Mesendoderm (in vitro differentiated cells): ENCODE measurements around the gene XPC.
"Not testable (repeated sequence)": the region's sequence is repeated elsewhere in the genome, so short reads cannot be mapped to it uniquely, and the experiment has no call there.

Experiments
- DNase-seq: peaks from one replicate; pipeline ENCODE4 v3.0.0; 2013
- H2AK5ac ChIP-seq: 2 replicates; pipeline ENCODE4 v1.6.1; 2013; ENCODE audit warnings: low read length, inconsistent platforms
- H2BK120ac ChIP-seq: 2 replicates; pipeline ENCODE4 v1.6.1; 2013; ENCODE audit warnings: low read depth, mild to moderate bottlenecking, low read length, moderate library complexity, mixed read lengths
- H2BK15ac ChIP-seq: replicated peaks from 2 replicates; pipeline ENCODE4 v1.6.1; 2013; ENCODE audit warnings: low read depth, mild to moderate bottlenecking, moderate library complexity
- H2BK5ac ChIP-seq: 2 replicates; pipeline ENCODE4 v1.6.1; 2013; ENCODE audit warnings: low read length, inconsistent platforms
- H3K18ac ChIP-seq: 2 replicates; pipeline ENCODE4 v1.6.1; 2013; ENCODE audit warnings: mild to moderate bottlenecking, low read length, mixed read lengths
- H3K23ac ChIP-seq: one replicate; pipeline ENCODE4 v1.6.1; 2013; ENCODE audit warnings: low read length
- H3K27ac ChIP-seq: 2 replicates; pipeline ENCODE4 v1.5.1; 2013; ENCODE audit warnings: low read depth, mild to moderate bottlenecking, inconsistent platforms, low read length, moderate library complexity
- H3K27me3 ChIP-seq: 2 replicates; pipeline ENCODE4 v1.6.1; 2013; ENCODE audit warnings: low read length, control low read depth, mild to moderate bottlenecking, inconsistent platforms; ENCODE audit not compliant: insufficient read depth, poor library complexity
- H3K36me3 ChIP-seq: 2 replicates; pipeline ENCODE4 v1.6.1; 2013; ENCODE audit warnings: low read length, inconsistent platforms; ENCODE audit not compliant: control insufficient read depth, insufficient read depth
- H3K4ac ChIP-seq: one replicate; pipeline ENCODE4 v1.6.1; 2013; ENCODE audit warnings: low read depth, mild to moderate bottlenecking, low read length, moderate library complexity
- H3K4me1 ChIP-seq: 2 replicates; pipeline ENCODE4 v1.6.1; 2013; ENCODE audit warnings: low read depth, low read length, inconsistent platforms; ENCODE audit not compliant: control insufficient read depth
- H3K4me2 ChIP-seq: 2 replicates; pipeline ENCODE4 v1.6.1; 2013; ENCODE audit warnings: low read length
- H3K4me3 ChIP-seq: 2 replicates; pipeline ENCODE4 v1.5.1; 2013; ENCODE audit warnings: mild to moderate bottlenecking, low read length
- H3K56ac ChIP-seq: one replicate; pipeline ENCODE4 v1.6.1; 2013; ENCODE audit warnings: low read length
- H3K79me1 ChIP-seq: 2 replicates; pipeline ENCODE4 v1.6.1; 2013; ENCODE audit warnings: low read length, inconsistent platforms
- H3K79me2 ChIP-seq: 2 replicates; pipeline ENCODE4 v1.6.1; 2013; ENCODE audit warnings: mild to moderate bottlenecking, low read length; ENCODE audit not compliant: control insufficient read depth, insufficient read depth
- H3K9ac ChIP-seq: 2 replicates; pipeline ENCODE4 v1.6.1; 2013; ENCODE audit warnings: low read length, inconsistent platforms
- H4K5ac ChIP-seq: one replicate; pipeline ENCODE4 v1.6.1; 2013; ENCODE audit warnings: low read length
- H4K8ac ChIP-seq: one replicate; pipeline ENCODE4 v1.6.1; 2013; ENCODE audit warnings: low read depth, mild to moderate bottlenecking, control low read depth, low read length, moderate library complexity
- WGBS: extraction: QIAGEN DNeasy Blood & Tissue Kit; methylation state at CpG from one replicate; pipeline ENCODE4 v1.1.7; 2013; ENCODE audit warnings: low lambda C conversion rate, missing lambda C conversion rate; ENCODE audit not compliant: insufficient coverage; ENCODE audit errors: extremely low coverage; 5-methylcytosine and 5-hydroxymethylcytosine counted together

XPC gene

DNA sequence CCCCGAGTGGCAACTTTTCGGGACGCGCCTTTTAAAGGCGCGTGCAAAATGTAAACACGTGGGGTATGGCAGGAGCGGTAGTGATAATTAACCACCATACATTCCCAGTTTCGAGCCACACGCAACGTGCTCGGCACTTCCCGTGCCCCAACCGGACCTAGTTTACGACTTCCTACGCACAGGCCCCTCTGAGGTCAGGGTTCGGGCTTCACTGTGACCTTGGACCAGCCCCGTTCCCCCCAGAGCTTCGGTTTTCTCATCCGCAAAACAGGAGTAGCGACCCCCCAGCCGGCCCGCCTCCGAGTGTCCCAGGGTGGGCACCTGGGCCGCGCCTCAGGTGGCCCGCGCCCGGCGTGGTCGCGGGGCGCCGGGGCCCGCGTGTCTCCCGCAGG, 54.2 kb downstream of the XPC start:
- Histone ChIP-seq H3K79me2 (peaks cover 33% of the 10 kb centered on the region), H4K5ac (peak overlapping the region; percentile 73), H4K8ac (no peak overlapping the region), H3K36me3 (no peaks in the 10 kb centered on the region), H3K27ac (peak overlapping the region; percentile 36), H3K4me1 (peaks cover 7% of the 10 kb centered on the region), H3K18ac (peak overlapping the region; percentile 93), H2BK5ac (no peak overlapping the region), H2AK5ac (peak overlapping the region; percentile 48), H3K4ac (no peak overlapping the region), H2BK15ac (no peak overlapping the region), H3K4me2 (peak overlapping the region; percentile 95), H3K27me3 (no peaks in the 10 kb centered on the region), H3K56ac (peak overlapping the region; percentile 94), H2BK120ac (peak overlapping the region; percentile 21), H3K4me3 (peak overlapping the region; percentile 74), H3K23ac (no peak overlapping the region), H3K79me1 (peaks cover 45% of the 10 kb centered on the region), H3K9ac (peak overlapping the region; percentile 92)
- WGBS, result no CpG with 5 or more reads among the region's 37 CpGs
- DNase-seq, result peak; percentile 66

DNA sequence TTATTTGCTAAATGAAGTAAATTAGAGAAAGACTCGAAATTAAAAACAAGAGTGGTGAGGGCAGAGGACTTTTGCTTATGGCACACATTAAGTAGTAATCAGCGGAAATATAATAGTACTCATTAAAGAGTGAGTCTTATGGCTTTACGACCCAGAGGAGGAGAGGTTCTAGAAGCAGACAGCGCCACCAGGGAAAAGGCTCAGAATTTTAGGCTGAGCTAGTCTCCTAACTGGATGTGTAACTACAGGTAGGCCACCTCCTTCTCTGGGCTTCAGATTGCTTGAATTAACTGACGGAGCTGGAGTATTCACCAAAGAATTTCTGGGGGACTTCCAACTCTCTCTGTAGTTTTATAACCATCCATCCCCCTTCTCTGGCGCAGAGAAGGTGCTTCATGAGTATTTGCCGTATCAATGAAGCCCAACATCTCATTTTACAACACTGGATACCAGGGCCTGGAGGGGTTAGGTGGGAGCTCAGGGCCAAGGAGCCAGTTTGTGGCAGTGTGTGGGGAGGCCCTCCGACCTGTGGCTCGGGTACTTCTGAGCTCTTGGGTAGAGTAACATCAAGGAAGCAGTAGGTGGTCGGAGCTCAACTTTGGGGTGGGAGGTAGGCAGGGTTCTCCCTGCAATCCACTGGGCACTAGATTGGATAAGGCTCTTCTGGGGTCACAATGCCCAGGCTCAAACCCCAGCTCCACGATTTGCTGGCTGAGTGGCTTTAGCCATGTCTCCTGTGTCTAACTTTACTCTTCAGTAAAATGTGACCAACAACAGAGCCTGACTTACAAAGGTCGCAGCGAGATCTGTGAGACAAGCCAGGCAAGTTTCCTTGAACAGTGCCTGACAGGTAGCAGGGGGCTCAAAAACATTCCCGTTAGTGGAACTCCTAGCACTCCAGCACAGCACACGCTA, 54.8 kb downstream of the XPC start:
- Histone ChIP-seq H3K79me1 (peaks cover 43% of the 10 kb centered on the region), H4K8ac (no peak overlapping the region), H3K4ac (no peak overlapping the region), H3K79me2 (peaks cover 33% of the 10 kb centered on the region), H3K4me2 (peak overlapping the region; percentile 95), H3K27me3 (no peaks in the 10 kb centered on the region), H2BK15ac (no peak overlapping the region), H2AK5ac (peak overlapping the region; percentile 48), H3K4me1 (peaks cover 7% of the 10 kb centered on the region), H3K56ac (peak overlapping the region; percentile 94), H4K5ac (peak overlapping the region; percentile 73), H3K27ac (no peak overlapping the region), H3K9ac (peak overlapping the region; percentile 92), H3K18ac (no peak overlapping the region), H2BK120ac (no peak overlapping the region), H3K23ac (peak overlapping the region; percentile 53), H3K36me3 (no peaks in the 10 kb centered on the region), H3K4me3 (peak overlapping the region; percentile 74), H2BK5ac (no peak overlapping the region)
- WGBS, result no CpG with 5 or more reads among the region's 15 CpGs
- no peak for DNase-seq

DNA sequence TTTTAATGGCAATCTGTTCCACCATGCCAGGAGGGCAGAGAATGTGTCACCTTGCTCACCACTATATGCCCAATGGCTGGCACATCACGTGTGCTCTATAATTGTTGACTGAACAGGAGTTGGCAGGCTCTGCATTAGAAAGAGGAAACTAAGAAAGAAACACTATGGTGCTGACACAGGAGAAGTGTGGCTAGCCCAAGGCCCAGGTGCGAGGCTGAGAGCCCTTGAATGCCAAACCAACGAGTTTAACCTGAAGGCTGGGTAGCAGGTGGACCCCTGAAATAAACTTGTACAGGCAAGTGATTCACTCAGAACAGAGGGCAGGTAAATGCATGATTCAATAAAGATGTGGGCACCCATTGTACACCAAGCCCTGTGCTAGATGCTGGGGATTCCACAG, 56.1 kb downstream of the XPC start:
- Histone ChIP-seq H4K5ac (no peak overlapping the region), H3K27me3 (no peaks in the 10 kb centered on the region), H3K9ac (no peak overlapping the region), H3K4ac (no peak overlapping the region), H3K79me1 (peaks cover 37% of the 10 kb centered on the region), H3K23ac (no peak overlapping the region), H3K4me3 (no peak overlapping the region), H2BK120ac (no peak overlapping the region), H3K27ac (no peak overlapping the region), H3K4me2 (no peak overlapping the region), H2BK15ac (no peak overlapping the region), H3K18ac (no peak overlapping the region), H4K8ac (no peak overlapping the region), H3K79me2 (peaks cover 25% of the 10 kb centered on the region), H2AK5ac (no peak overlapping the region), H3K36me3 (no peaks in the 10 kb centered on the region), H2BK5ac (no peak overlapping the region), H3K56ac (no peak overlapping the region), H3K4me1 (peaks cover 7% of the 10 kb centered on the region)
- WGBS, result no CpG with 5 or more reads among the region's 3 CpGs
- no peak for DNase-seq

DNA sequence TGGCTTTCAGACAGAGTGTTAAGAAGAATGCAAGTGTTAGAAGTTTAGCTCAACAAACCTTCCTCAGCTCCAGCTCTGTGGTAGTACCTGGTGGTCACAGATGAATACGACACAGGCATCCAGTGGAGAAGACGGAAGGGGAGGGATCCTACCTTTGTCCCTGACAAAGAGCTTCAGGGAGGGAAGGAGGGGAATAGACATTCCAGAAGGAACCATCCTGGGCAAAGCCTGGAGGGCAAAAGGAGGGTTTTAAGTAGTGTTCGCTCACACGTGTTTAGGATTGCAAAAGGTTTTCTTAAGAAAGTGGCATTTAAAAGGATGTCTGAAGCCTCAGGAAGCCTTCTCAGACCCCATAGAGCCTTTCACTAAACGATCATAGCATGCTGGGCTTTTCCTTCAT, 56.5 kb downstream of the XPC start:
- Histone ChIP-seq H3K27ac (no peak overlapping the region), H2BK120ac (no peak overlapping the region), H3K18ac (no peak overlapping the region), H3K27me3 (no peaks in the 10 kb centered on the region), H3K4me3 (no peak overlapping the region), H3K4ac (no peak overlapping the region), H2BK5ac (no peak overlapping the region), H3K9ac (no peak overlapping the region), H3K56ac (no peak overlapping the region), H3K79me1 (peaks cover 36% of the 10 kb centered on the region), H2AK5ac (no peak overlapping the region), H2BK15ac (no peak overlapping the region), H3K4me2 (no peak overlapping the region), H4K5ac (no peak overlapping the region), H3K23ac (no peak overlapping the region), H4K8ac (no peak overlapping the region), H3K36me3 (no peaks in the 10 kb centered on the region), H3K79me2 (peaks cover 22% of the 10 kb centered on the region), H3K4me1 (peaks cover 7% of the 10 kb centered on the region)
- no CpG with 5 or more reads among the region's 5 CpGs for WGBS
- peak; percentile 56 for DNase-seq

DNA sequence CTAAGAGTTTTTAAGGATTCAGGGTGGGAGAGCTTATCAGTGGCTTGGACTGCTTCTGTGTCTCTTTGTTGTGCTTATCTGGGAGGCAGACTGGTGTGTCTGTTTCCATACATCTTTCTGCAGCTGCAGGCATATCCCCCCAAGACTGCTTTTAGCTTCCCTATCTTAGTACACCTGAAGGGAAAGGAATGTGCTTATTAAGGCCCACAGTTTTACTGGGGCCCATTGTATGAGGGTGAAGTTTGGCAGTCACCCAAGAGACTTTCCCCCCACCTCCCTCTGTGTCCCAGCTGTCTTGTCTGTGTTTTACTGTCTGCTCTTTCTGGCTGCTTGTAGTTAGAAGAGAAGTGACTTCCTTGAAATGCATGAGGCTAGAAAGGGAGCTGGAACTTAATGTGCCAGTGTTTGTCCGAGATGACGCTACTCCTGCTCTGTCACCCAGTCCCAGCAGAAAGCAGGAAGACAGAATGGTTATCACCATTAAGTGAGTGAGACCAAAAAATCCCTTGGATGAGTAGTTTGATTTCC, 57.4 kb downstream of the XPC start:
- H3K36me3 ChIP-seq, result not testable (repeated sequence)

More for the DNA sequence above, 57.4 kb downstream of the XPC start:
- H3K18ac ChIP-seq, H3K4me2 ChIP-seq, H2AK5ac ChIP-seq, H2BK120ac ChIP-seq, H2BK5ac ChIP-seq, H4K5ac ChIP-seq, H4K8ac ChIP-seq, H3K23ac ChIP-seq, H2BK15ac ChIP-seq, H3K4ac ChIP-seq, H3K27me3 ChIP-seq, DNase-seq, H3K9ac ChIP-seq, H3K4me1 ChIP-seq, H3K27ac ChIP-seq, H3K56ac ChIP-seq, H3K4me3 ChIP-seq: not testable (repeated sequence)
- no CpG with 5 or more reads among the region's 2 CpGs for WGBS
- Histone ChIP-seq H3K79me1 (peaks cover 30% of the 10 kb centered on the region), H3K79me2 (peaks cover 14% of the 10 kb centered on the region)
